ENCODE data around the gene EEFSEC. TPM values are rescaled to one million over a fixed set of nuclear protein-coding genes. Genes with fewer than 3 reads are reported as not detected.

EEFSEC gene
- total and polyA plus RNA-seq, 2 experiments from 2014 or later = 26.7 to 47.9 TPM

GRCh38 chr3:128419311-128419710 is 266.0 kb downstream of the EEFSEC start:
- no peak for TF ChIP-seq CTCF (IDR thresholded peaks at IDR 0.05; ENCODE audit: low read depth, low read length)
- no peaks in the 10 kb centered on the region for H3K9me3 ChIP-seq (ENCODE audit: low read depth)
- no peaks in the 10 kb centered on the region for H3K27me3 ChIP-seq
- no peak overlapping the region for H3K4me3 ChIP-seq
- H3K36me3 ChIP-seq = no peaks in the 10 kb centered on the region
- DNase-seq (ENCODE audit: low read depth in 1 of 2, low spot score in 1 of 2) = no peak
- peaks cover 9% of the 10 kb centered on the region for H3K4me1 ChIP-seq (ENCODE audit: low read depth)
- no peak overlapping the region for H3K27ac ChIP-seq

- no peak for DNase-seq (ENCODE audit: low read depth in 1 of 2, low spot score in 1 of 2)
- no peak overlapping the region for H3K4me3 ChIP-seq
- H3K9me3 ChIP-seq (ENCODE audit: low read depth) = no peaks in the 10 kb centered on the region
- TF ChIP-seq CTCF (IDR thresholded peaks at IDR 0.05; ENCODE audit: low read depth, low read length) = no peak
- H3K4me1 ChIP-seq (ENCODE audit: low read depth) = peaks cover 9% of the 10 kb centered on the region
- no peaks in the 10 kb centered on the region for H3K36me3 ChIP-seq
- H3K27me3 ChIP-seq = no peaks in the 10 kb centered on the region
- H3K27ac ChIP-seq = no peak overlapping the region
These were observed 267.0 kb downstream of the EEFSEC start for GRCh38 chr3:128420289-128420688.

- no peak overlapping the region for H3K27ac ChIP-seq
- H3K4me1 ChIP-seq (ENCODE audit: low read depth) = peaks cover 9% of the 10 kb centered on the region
- no peaks in the 10 kb centered on the region for H3K36me3 ChIP-seq
- H3K4me3 ChIP-seq = no peak overlapping the region
- H3K9me3 ChIP-seq (ENCODE audit: low read depth) = no peaks in the 10 kb centered on the region
- peaks cover 5% of the 10 kb centered on the region for H3K27me3 ChIP-seq
- no peak for DNase-seq (ENCODE audit: low read depth in 1 of 2, low spot score in 1 of 2)
- TF ChIP-seq CTCF (IDR thresholded peaks at IDR 0.05; ENCODE audit: low read depth, low read length) = no peak
These were observed 267.6 kb downstream of the EEFSEC start for GRCh38 chr3:128420720-128421438.

- no peak for DNase-seq (ENCODE audit: low read depth in 1 of 2, low spot score in 1 of 2)
- H3K4me1 ChIP-seq (ENCODE audit: low read depth) = peaks cover 9% of the 10 kb centered on the region
- TF ChIP-seq CTCF (IDR thresholded peaks at IDR 0.05; ENCODE audit: low read depth, low read length) = no peak
- no peak overlapping the region for H3K4me3 ChIP-seq
- no peak overlapping the region for H3K27ac ChIP-seq
- H3K27me3 ChIP-seq = peaks cover 6% of the 10 kb centered on the region
- H3K36me3 ChIP-seq = no peaks in the 10 kb centered on the region
- no peaks in the 10 kb centered on the region for H3K9me3 ChIP-seq (ENCODE audit: low read depth)
These were observed 268.2 kb downstream of the EEFSEC start for GRCh38 chr3:128421439-128421836.

- no peak overlapping the region for H3K4me3 ChIP-seq
- DNase-seq (ENCODE audit: low read depth in 1 of 2, low spot score in 1 of 2) = no peak
These were observed 268.7 kb downstream of the EEFSEC start for GRCh38 chr3:128421966-128422365.

More at GRCh38 chr3:128421966-128422365, 268.7 kb downstream of the EEFSEC start:
- H3K36me3 ChIP-seq = no peaks in the 10 kb centered on the region
- no peak for TF ChIP-seq CTCF (IDR thresholded peaks at IDR 0.05; ENCODE audit: low read depth, low read length)
- no peak overlapping the region for H3K27ac ChIP-seq
- peaks cover 9% of the 10 kb centered on the region for H3K4me1 ChIP-seq (ENCODE audit: low read depth)
- H3K27me3 ChIP-seq = peaks cover 11% of the 10 kb centered on the region
- no peaks in the 10 kb centered on the region for H3K9me3 ChIP-seq (ENCODE audit: low read depth)

Data from cardiac muscle cell (in vitro differentiated cells and primary cell).